Upper lobe of left lung (tissue), 4 donors: ENCODE results near the gene WDPCP.

Experiments used
- EP300 ChIP-seq, 4 donors: sonication (generic); formaldehyde crosslinking; IDR thresholded peaks; one replicate each; pipeline ENCODE4 v1.5.1; 2017; ENCODE audit warnings: antibody characterized with exemption in 4 of 4, control low read depth in 2 of 4
- POLR2A ChIP-seq, 4 donors: fragments of 450-650 bp; IDR thresholded peaks; one replicate each; pipeline ENCODE4 v1.5.1; 2016 to 2017; ENCODE audit warnings: antibody characterized with exemption in 4 of 4, mild to moderate bottlenecking in 2 of 4
- POLR2AphosphoS5 ChIP-seq, 2 donors: sonication (generic); formaldehyde crosslinking; IDR thresholded peaks; one replicate each; pipeline ENCODE4 v1.5.1; 2017; ENCODE audit warnings: antibody characterized with exemption in 2 of 2
- TF ChIP-seq, protein P1 (sequence below), 6 experiments: fragments of 450-650 bp in 4 of 6; fragments of 200-600 bp in 2 of 6; sonication (generic) in 2 of 6; IDR thresholded peaks; one replicate each; pipeline ENCODE4 v1.5.1; 2016 to 2019; ENCODE audit warnings: antibody characterized with exemption in 6 of 6

DNA sequence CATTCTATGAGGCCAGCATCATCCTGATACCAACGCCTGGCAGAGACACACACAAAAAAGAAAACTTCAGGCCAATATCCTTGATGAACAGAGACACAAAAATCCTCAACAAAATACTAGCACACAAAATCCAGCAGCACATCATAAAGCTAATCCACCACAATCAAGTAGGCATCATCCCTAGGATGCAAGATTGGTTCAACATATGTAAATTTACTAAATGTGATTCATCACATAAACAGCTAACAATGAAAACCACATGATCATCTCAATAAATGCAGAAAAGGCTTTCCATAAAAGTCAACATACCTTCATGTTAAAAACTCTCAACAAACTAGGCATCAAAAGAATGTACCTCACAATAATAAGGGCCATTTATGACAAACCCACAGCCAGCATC, 65.3 kb downstream of the WDPCP start:
- TF ChIP-seq, protein P1, sequence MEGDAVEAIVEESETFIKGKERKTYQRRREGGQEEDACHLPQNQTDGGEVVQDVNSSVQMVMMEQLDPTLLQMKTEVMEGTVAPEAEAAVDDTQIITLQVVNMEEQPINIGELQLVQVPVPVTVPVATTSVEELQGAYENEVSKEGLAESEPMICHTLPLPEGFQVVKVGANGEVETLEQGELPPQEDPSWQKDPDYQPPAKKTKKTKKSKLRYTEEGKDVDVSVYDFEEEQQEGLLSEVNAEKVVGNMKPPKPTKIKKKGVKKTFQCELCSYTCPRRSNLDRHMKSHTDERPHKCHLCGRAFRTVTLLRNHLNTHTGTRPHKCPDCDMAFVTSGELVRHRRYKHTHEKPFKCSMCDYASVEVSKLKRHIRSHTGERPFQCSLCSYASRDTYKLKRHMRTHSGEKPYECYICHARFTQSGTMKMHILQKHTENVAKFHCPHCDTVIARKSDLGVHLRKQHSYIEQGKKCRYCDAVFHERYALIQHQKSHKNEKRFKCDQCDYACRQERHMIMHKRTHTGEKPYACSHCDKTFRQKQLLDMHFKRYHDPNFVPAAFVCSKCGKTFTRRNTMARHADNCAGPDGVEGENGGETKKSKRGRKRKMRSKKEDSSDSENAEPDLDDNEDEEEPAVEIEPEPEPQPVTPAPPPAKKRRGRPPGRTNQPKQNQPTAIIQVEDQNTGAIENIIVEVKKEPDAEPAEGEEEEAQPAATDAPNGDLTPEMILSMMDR (IDR thresholded peaks at IDR 0.05) = no peak
- TF ChIP-seq POLR2AphosphoS5 (IDR thresholded peaks at IDR 0.05) = no peak
- no peak for TF ChIP-seq POLR2A (IDR thresholded peaks at IDR 0.05)
- TF ChIP-seq EP300 (IDR thresholded peaks at IDR 0.05) = no peak
